Breast epithelium (tissue), 3 donors: ENCODE measurements around the gene PDCD1LG2.

ENCODE experiments used
- CTCF ChIP-seq, 3 donors: fragments of 450-650 bp; IDR thresholded peaks; one replicate each; pipeline ENCODE4 v1.5.1; 2016 to 2017; ENCODE audit warnings: antibody characterized with exemption in 3 of 3, mild to moderate bottlenecking in 3 of 3, moderate library complexity in 3 of 3
- POLR2A ChIP-seq: fragments of 450-650 bp; IDR thresholded peaks from one replicate; pipeline ENCODE4 v1.6.1; 2016; ENCODE audit warnings: antibody characterized with exemption, mild to moderate bottlenecking, moderate library complexity

GRCh38 chr9:5611321-5612184 is 101.2 kb downstream of the PDCD1LG2 start:
- no peak for TF ChIP-seq CTCF (IDR thresholded peaks at IDR 0.05)
- TF ChIP-seq POLR2A: no peak
